NOMO-1 (cell line): ENCODE results near the gene KRTAP5-4.
"Not testable (repeated sequence)": the region's sequence is repeated elsewhere in the genome, so short reads cannot be mapped to it uniquely, and the experiment has no call there.

ENCODE experiments used
- DNase-seq, 2 experiments: peaks; one replicate each; lab custom pipeline; 2025; ENCODE audit not compliant: unreplicated experiment in 2 of 2; lab: John Stamatoyannopoulos, UW

The KRTAP5-4 gene

GRCh38 chr11:1622086-1622485 lies at the start of gene KRTAP5-4:
TSS of gene KRTAP5-4 (minus strand) at chr11:1622138. CDS start at chr11:1622093, 45 bp downstream.
- DNase-seq, result no peak

GRCh38 chr11:1671658-1672057 lies 49.7 kb upstream of the KRTAP5-4 start:
- DNase-seq, result no peak

- DNase-seq, result no peak
These were observed 49.0 kb upstream of the KRTAP5-4 start for GRCh38 chr11:1670905-1671371.

- DNase-seq, result not testable (repeated sequence)
These were observed 48.5 kb upstream of the KRTAP5-4 start for GRCh38 chr11:1670457-1670856.

- no peak for DNase-seq
These were observed 47.7 kb upstream of the KRTAP5-4 start for GRCh38 chr11:1669546-1670218.

- DNase-seq, result no peak
These were observed 47.1 kb upstream of the KRTAP5-4 start for GRCh38 chr11:1668911-1669473.

- no peak for DNase-seq
These were observed 46.0 kb upstream of the KRTAP5-4 start for GRCh38 chr11:1667906-1668305.

GRCh38 chr11:1667121-1667850 lies 45.3 kb upstream of the KRTAP5-4 start:
- DNase-seq, result no peak

- no peak for DNase-seq
These were observed 43.4 kb upstream of the KRTAP5-4 start for GRCh38 chr11:1665313-1665712.

GRCh38 chr11:1662699-1663283 lies 40.9 kb upstream of the KRTAP5-4 start:
- DNase-seq, result not testable (repeated sequence)

GRCh38 chr11:1661454-1662269 lies 39.7 kb upstream of the KRTAP5-4 start:
- DNase-seq, result not testable (repeated sequence)

GRCh38 chr11:1660111-1660867 lies 38.4 kb upstream of the KRTAP5-4 start:
- no peak for DNase-seq

GRCh38 chr11:1659506-1659905 lies 37.6 kb upstream of the KRTAP5-4 start:
- DNase-seq, result no peak

- DNase-seq, result no peak
These were observed 34.7 kb upstream of the KRTAP5-4 start for GRCh38 chr11:1656670-1657069.

GRCh38 chr11:1656061-1656441 lies 34.1 kb upstream of the KRTAP5-4 start:
- no peak for DNase-seq

- no peak for DNase-seq
These were observed 33.5 kb upstream of the KRTAP5-4 start for GRCh38 chr11:1655168-1656060.

GRCh38 chr11:1654388-1655167 lies 32.6 kb upstream of the KRTAP5-4 start:
- no peak for DNase-seq
